ENCODE results near the gene SMIM10L2A.
A peak's percentile ranks its signal among the peaks of the same experiment; 100 is the strongest.
"Not testable (repeated sequence)": the region's sequence is repeated elsewhere in the genome, so short reads cannot be mapped to it uniquely, and the experiment has no call there.

SMIM10L2A gene

GRCh38 chrX:135420831-135421230, 913 bp upstream of the SMIM10L2A start:
- ChIA-PET CTCF (no interaction called here), POLR2A (no interaction called here)
- no peak for TF ChIP-seq NFRKB (IDR thresholded peaks at IDR 0.05)
- no peak for TF ChIP-seq FOXA1 (IDR thresholded peaks at IDR 0.05)
- no peak for TF ChIP-seq LEF1 (IDR thresholded peaks at IDR 0.05; ENCODE audit: borderline replicate concordance)
- TF ChIP-seq PKNOX1 (IDR thresholded peaks at IDR 0.05), result no peak
- TF ChIP-seq ELF4 (IDR thresholded peaks at IDR 0.05), result no peak
- no peak for TF ChIP-seq ARNT (IDR thresholded peaks at IDR 0.05)
- TF ChIP-seq HDGF (IDR thresholded peaks at IDR 0.05; ENCODE audit: borderline replicate concordance), result no peak
- no peak for TF ChIP-seq FOXM1 (IDR thresholded peaks at IDR 0.05; ENCODE audit: borderline replicate concordance)
- TF ChIP-seq SP1 (IDR thresholded peaks at IDR 0.05), result no peak
- no peak for TF ChIP-seq SUZ12 (IDR thresholded peaks at IDR 0.05)
- DNase-seq (ENCODE audit: extremely low spot score), result no peak

- POLR2A ChIA-PET, result interaction anchor here (1.2 kb wide), 1 partner anchor 13 kb away, joined by 4 read pairs; no protein-coding TSS in a partner anchor
- CTCF ChIA-PET, result interaction anchor here (0.6 kb wide), 1 partner anchor 733 kb away, joined by 3 read pairs; no protein-coding TSS in a partner anchor
- peak; percentile 95 for DNase-seq (ENCODE audit: extremely low spot score)
- peak; percentile 75 for TF ChIP-seq SP1 (IDR thresholded peaks at IDR 0.05)
- no peak for TF ChIP-seq TARDBP (IDR thresholded peaks at IDR 0.05)
- TF ChIP-seq L3MBTL2 (conservative IDR thresholded peaks at IDR 0.05), result peak; percentile 59
These were observed 210 bp upstream of the SMIM10L2A start for GRCh38 chrX:135421537-135421931.

GRCh38 chrX:135422810-135423168, 1.0 kb downstream of the SMIM10L2A start:
- DNase-seq (ENCODE audit: extremely low spot score); POLR2A ChIA-PET; CTCF ChIA-PET: not testable (repeated sequence)

GRCh38 chrX:135423173-135423864, 1.6 kb downstream of the SMIM10L2A start:
- DNase-seq (ENCODE audit: extremely low spot score); POLR2A ChIA-PET; CTCF ChIA-PET: not testable (repeated sequence)

- CTCF ChIA-PET, result no interaction called here
- POLR2A ChIA-PET, result no interaction called here
- TF ChIP-seq SP1 (IDR thresholded peaks at IDR 0.05) (no peak), ARNT (IDR thresholded peaks at IDR 0.05) (no peak), SUZ12 (IDR thresholded peaks at IDR 0.05) (no peak), FOXM1 (IDR thresholded peaks at IDR 0.05; ENCODE audit: borderline replicate concordance) (no peak), BHLHE40 (IDR thresholded peaks at IDR 0.05; ENCODE audit: borderline replicate concordance) (no peak), HDGF (IDR thresholded peaks at IDR 0.05; ENCODE audit: borderline replicate concordance) (no peak), NFRKB (IDR thresholded peaks at IDR 0.05) (no peak), TARDBP (IDR thresholded peaks at IDR 0.05) (no peak), FOXA1 (IDR thresholded peaks at IDR 0.05) (no peak), ZNF384 (IDR thresholded peaks at IDR 0.05) (no peak), L3MBTL2 (conservative IDR thresholded peaks at IDR 0.05) (no peak)
- DNase-seq (ENCODE audit: extremely low spot score), result no peak
These were observed 2.7 kb downstream of the SMIM10L2A start for GRCh38 chrX:135424469-135424868.

- no peak for DNase-seq (ENCODE audit: extremely low spot score)
- no peak for TF ChIP-seq BHLHE40 (IDR thresholded peaks at IDR 0.05; ENCODE audit: borderline replicate concordance)
- TF ChIP-seq LEF1 (IDR thresholded peaks at IDR 0.05; ENCODE audit: borderline replicate concordance), result no peak
- no peak for TF ChIP-seq FOXA1 (IDR thresholded peaks at IDR 0.05)
- TF ChIP-seq CTBP1 (IDR thresholded peaks at IDR 0.05; ENCODE audit: borderline replicate concordance), result no peak
- no peak for TF ChIP-seq SP1 (IDR thresholded peaks at IDR 0.05)
- TF ChIP-seq ZNF384 (IDR thresholded peaks at IDR 0.05), result no peak
- TF ChIP-seq HDGF (IDR thresholded peaks at IDR 0.05; ENCODE audit: borderline replicate concordance), result no peak
- CTCF ChIA-PET, result no interaction called here
- POLR2A ChIA-PET, result no interaction called here
These were observed 3.6 kb downstream of the SMIM10L2A start for GRCh38 chrX:135425026-135425965.

GRCh38 chrX:135429429-135429828, 7.7 kb downstream of the SMIM10L2A start:
- DNase-seq (ENCODE audit: extremely low spot score), result no peak
- ChIA-PET POLR2A (no interaction called here), CTCF (no interaction called here)
- TF ChIP-seq FOXK2 (IDR thresholded peaks at IDR 0.05) (no peak), L3MBTL2 (conservative IDR thresholded peaks at IDR 0.05) (no peak), FOXM1 (IDR thresholded peaks at IDR 0.05; ENCODE audit: borderline replicate concordance) (no peak), HDGF (IDR thresholded peaks at IDR 0.05; ENCODE audit: borderline replicate concordance) (no peak), ARNT (IDR thresholded peaks at IDR 0.05) (no peak), LEF1 (IDR thresholded peaks at IDR 0.05; ENCODE audit: borderline replicate concordance) (no peak), BHLHE40 (IDR thresholded peaks at IDR 0.05; ENCODE audit: borderline replicate concordance) (no peak), SP1 (IDR thresholded peaks at IDR 0.05) (no peak)

GRCh38 chrX:135431886-135432285, 10.1 kb downstream of the SMIM10L2A start:
- DNase-seq (ENCODE audit: extremely low spot score), result no peak
- ChIA-PET POLR2A (no interaction called here), CTCF (no interaction called here)
- no peak for TF ChIP-seq PKNOX1 (IDR thresholded peaks at IDR 0.05)

All from HEK293T (cell line).